GM10266 (cell line): ENCODE results near the gene CD9.

ENCODE experiments used
- DNase-seq: peaks from one replicate; pipeline ENCODE4 v3.0.0; 2012; ENCODE audit errors: extremely low spot score
- CTCF ChIP-seq: IDR thresholded peaks from 2 replicates; pipeline ENCODE4 v1.5.1; 2012; ENCODE audit warnings: mild to moderate bottlenecking, low read depth; ENCODE audit not compliant: control insufficient read depth, insufficient read depth; ENCODE audit errors: missing control alignments

Gene CD9

GRCh38 chr12:6199531-6200255 lies 507 bp upstream of the CD9 start:
- DNase-seq: no peak
- TF ChIP-seq CTCF: no peak

- TF ChIP-seq CTCF: no peak
- no peak for DNase-seq
Measured at GRCh38 chr12:6201213-6201608, 1.0 kb downstream of the CD9 start.

DNA sequence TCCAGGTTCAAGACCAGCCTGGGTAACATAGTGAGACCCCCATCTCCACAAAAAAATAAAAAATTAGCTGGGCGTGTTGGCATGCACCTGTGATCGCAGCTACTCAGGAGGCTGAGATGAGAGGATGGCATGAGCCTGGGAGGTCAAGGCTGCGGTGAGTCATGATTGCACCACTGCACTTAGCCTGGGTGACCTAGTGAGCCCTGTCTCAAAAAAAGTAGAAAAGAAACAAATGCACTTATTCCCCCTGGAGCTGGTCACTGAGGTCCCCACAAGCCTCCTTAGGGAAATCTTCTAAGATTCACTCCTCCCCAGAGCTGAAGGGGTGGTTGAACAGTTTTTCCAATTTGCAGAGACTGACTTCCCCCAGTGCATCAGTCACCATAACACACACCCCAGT lies 1.6 kb downstream of the CD9 start:
- DNase-seq: no peak
- no peak for TF ChIP-seq CTCF

GRCh38 chr12:6202304-6202703 lies 2.1 kb downstream of the CD9 start:
- DNase-seq: no peak
- TF ChIP-seq CTCF: no peak

DNA sequence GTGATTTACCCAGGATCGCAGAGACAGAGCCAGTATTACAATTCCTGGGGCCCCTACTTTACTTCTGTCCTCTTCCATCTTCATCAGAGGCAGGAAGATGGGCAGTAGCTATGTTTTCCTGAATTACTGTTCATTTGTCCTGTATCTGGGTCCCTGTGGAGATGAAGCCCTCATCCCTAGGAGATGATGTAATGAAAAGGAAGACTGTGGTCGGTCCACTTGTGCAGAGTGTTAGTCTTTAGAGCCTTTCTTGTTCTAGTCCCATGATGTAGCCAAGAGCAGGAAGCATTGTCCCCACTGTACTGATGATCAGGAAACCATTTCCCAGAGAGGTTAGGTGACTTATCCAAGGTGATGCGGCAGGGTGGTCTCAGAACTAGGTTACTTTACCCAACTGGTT lies 2.6 kb downstream of the CD9 start:
- no peak for TF ChIP-seq CTCF
- DNase-seq: no peak

DNA sequence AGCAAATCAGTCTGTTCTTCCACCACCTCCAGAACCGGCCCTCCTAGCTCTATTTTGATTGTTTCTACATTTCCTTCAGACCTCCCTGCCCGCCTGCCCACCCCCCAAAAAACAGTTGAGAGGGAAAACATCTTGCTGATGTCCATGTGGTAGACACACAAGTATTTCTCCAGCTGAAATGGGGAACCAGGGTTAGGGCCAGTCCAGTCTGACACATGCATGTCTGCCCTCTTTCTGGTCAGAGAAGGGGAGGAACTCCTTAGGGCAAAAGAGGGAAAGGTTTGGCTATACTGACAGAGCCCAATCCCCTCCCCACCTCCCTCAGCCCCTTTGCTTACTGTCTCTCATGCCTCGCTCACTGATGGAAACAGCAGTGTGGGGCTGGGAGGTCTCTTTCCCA lies 3.4 kb downstream of the CD9 start:
- TF ChIP-seq CTCF: no peak
- DNase-seq: no peak

DNA sequence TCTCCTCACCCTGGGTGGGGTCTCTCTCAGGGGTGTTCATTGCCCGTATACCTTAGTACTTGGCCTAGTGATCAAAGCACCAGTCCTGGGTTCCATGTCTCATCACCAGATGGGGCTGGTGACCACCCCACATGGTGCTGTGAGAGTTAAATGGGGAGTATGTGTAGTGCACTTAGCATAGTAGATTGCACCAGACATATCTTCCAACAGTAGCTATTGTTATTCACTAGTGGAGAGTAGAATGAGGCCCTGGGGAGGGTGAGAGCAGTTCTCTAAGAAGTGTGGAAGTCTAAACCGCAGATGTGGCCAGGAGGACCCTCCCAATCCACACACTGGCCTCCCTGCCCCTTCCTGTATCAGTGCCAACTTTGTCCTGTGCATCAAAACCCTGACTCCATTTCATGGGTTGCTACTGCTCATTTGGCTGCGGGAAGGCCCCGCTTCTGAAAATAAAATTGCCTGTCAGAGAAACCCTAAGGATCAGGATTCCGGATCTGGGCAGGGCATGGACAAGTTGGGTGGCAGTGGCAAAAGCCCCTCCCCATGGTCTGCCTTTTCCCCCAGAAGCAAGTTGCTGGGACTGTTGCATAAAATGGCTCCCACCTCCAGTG lies 4.4 kb downstream of the CD9 start:
- peak; percentile 17 for TF ChIP-seq CTCF
- DNase-seq: no peak
